GM12878 (cell line): ENCODE measurements around the gene BTG2. TPM values are rescaled to one million over a fixed set of nuclear protein-coding genes. Genes with fewer than 3 reads are reported as not detected.

Experiments used
- ATAC-seq: fragments of 200-7000 bp; cut with Tn5 transposase; 3 replicates; pipeline ENCODE4 v1.9.1; 2020; ENCODE audit warnings: mild to moderate bottlenecking, moderate library complexity
- BruUV-seq: library from RNA; stranded (reverse); fragments of 400-500 nt; replicated peaks from 2 replicates; lab custom pipeline; 2021; lab: Mats Ljungman, UMichigan
- CTCF ChIA-PET: fragments of 300-600 bp; sonication (Branson Sonifier 250); formaldehyde crosslinking; extraction: SDS; loops from one replicate; lab custom pipeline; 2021; ENCODE audit warnings: inconsistent platforms; lab: Yijun Ruan, JAX
- POLR2A ChIA-PET: fragments of 350-600 bp; formaldehyde crosslinking; extraction: SDS; loops from one replicate; lab custom pipeline; 2021; ENCODE audit warnings: inconsistent platforms; lab: Charles Lee
- RAD21 ChIA-PET: fragments of 300-600 bp; sonication (Branson Sonifier 250); formaldehyde crosslinking; loops from one replicate; lab custom pipeline; 2023; ENCODE audit warnings: antibody characterized with exemption; ENCODE audit not compliant: unreplicated experiment; lab: Charles Lee
- SMC1A ChIA-PET: fragments of 300-600 bp; sonication (Branson Sonifier 250); formaldehyde crosslinking; loops from one replicate; lab custom pipeline; 2023; ENCODE audit not compliant: unreplicated experiment, uncharacterized antibody; lab: Charles Lee
- DNase-seq: peaks from one replicate; pipeline ENCODE4 v3.0.0-alpha.2; 2011; ENCODE audit warnings: low read depth, low spot score
- FAIRE-seq: peaks from 3 replicates; lab custom pipeline; 2011; peaks lifted over from hg19 to GRCh38; lab: Jason Lieb, UNC
- H2AFZ ChIP-seq: 2 replicates; pipeline ENCODE4 v1.6.0; 2011; ENCODE audit warnings: low read depth, low read length, control low read depth; ENCODE audit not compliant: control insufficient read depth
- H3K27ac ChIP-seq: 2 replicates; pipeline ENCODE4 v1.5.1; 2011; ENCODE audit warnings: control low read depth; ENCODE audit not compliant: control insufficient read depth, insufficient read depth
- H3K27me3 ChIP-seq, 2 experiments: replicated peaks in 1 of 2; 2 replicates each; pipeline versions ENCODE4 v1.6.0 to v1.6.1; 2011; ENCODE audit warnings: low read length in 1 of 2; ENCODE audit not compliant: control insufficient read depth in 2 of 2, insufficient read depth in 2 of 2
- H3K36me3 ChIP-seq, 2 experiments: 2 replicates each; pipeline ENCODE4 v1.5.1; 2011; ENCODE audit warnings: low read length in 1 of 2; ENCODE audit not compliant: control insufficient read depth in 2 of 2, insufficient read depth in 2 of 2
- H3K4me1 ChIP-seq: 2 replicates; pipeline ENCODE4 v1.6.1; 2011; ENCODE audit warnings: mild to moderate bottlenecking, low read length, moderate library complexity, mixed read lengths; ENCODE audit not compliant: control insufficient read depth, insufficient read depth
- H3K4me2 ChIP-seq: 2 replicates; pipeline ENCODE4 v1.6.0; 2011; ENCODE audit warnings: control low read depth; ENCODE audit not compliant: control insufficient read depth, insufficient read depth
- H3K4me3 ChIP-seq: fragments of 200-600 bp; sonication (generic); 2 replicates; pipeline ENCODE4 v1.5.1; 2016
- H3K79me2 ChIP-seq: 2 replicates; pipeline ENCODE4 v1.6.0; 2011; ENCODE audit warnings: low read length; ENCODE audit not compliant: control insufficient read depth, insufficient read depth
- H3K9ac ChIP-seq: 2 replicates; pipeline ENCODE4 v1.8.0; 2011; ENCODE audit warnings: low read length, control low read depth, mixed read lengths; ENCODE audit not compliant: control insufficient read depth, insufficient read depth
- H3K9me3 ChIP-seq: replicated peaks from 3 replicates; pipeline ENCODE4 v1.5.1; 2011; ENCODE audit warnings: mild to moderate bottlenecking, low read length; ENCODE audit not compliant: control insufficient read depth, insufficient read depth
- H4K20me1 ChIP-seq: 2 replicates; pipeline ENCODE4 v1.6.0; 2011; ENCODE audit not compliant: control insufficient read depth, insufficient read depth
- HDGF ChIP-seq: fragments of 450-650 bp; IDR thresholded peaks from 2 replicates; pipeline ENCODE4 v1.6.1; 2016; ENCODE audit warnings: antibody characterized with exemption
- IKZF2 ChIP-seq, 2 experiments: fragments of 450-650 bp; IDR thresholded peaks; 2 replicates each; pipeline ENCODE4 v1.6.1; 2017; ENCODE audit warnings: mild to moderate bottlenecking in 2 of 2, moderate library complexity in 2 of 2
- NBN ChIP-seq: fragments of 450-650 bp; IDR thresholded peaks from 2 replicates; pipeline ENCODE4 v1.6.1; 2016
- RUNX3 ChIP-seq: IDR thresholded peaks from 2 replicates; pipeline ENCODE4 v1.6.1; 2012; ENCODE audit warnings: low read length, inconsistent platforms
- WRNIP1 ChIP-seq: IDR thresholded peaks from 2 replicates; pipeline ENCODE4 v1.6.1; 2011; ENCODE audit warnings: low read depth, low read length, improper control_type of control experiment, borderline replicate concordance
- WGBS: methylation state at CpG from one replicate; pipeline ENCODE4 v1.1.6; 2016; ENCODE audit warnings: low lambda C conversion rate; ENCODE audit not compliant: insufficient replicate concordance, insufficient coverage; ENCODE audit errors: missing lambda C conversion rate; 5-methylcytosine and 5-hydroxymethylcytosine counted together
- in situ Hi-C: fragments of 300-500 bp; cut with MboI; formaldehyde crosslinking; loops from 9 replicates; pipeline ENCODE4 v1.14.3; 2018; ENCODE audit warnings: mixed read lengths
- intact Hi-C: fragments of 100-400 bp; cut with micrococcal nuclease; formaldehyde crosslinking; loops from one replicate; pipeline ENCODE4 v1.14.2; 2022; ENCODE audit not compliant: unreplicated experiment
- polyA plus RNA-seq, 11 experiments: library from polyadenylated mRNA; depleted of rRNA in 4 of 11; unstranded in 6 of 11; stranded (reverse) in 5 of 11; fragments of >200 nt; fragmentation: Nextera tagmentation in 4 of 11; fragmentation: Illumina TruSeq in 1 of 11; extraction: Ambion mirVana in 4 of 11; extraction: Trizol in 1 of 11; gene quantifications; 1 replicate in 1 of 11; 2 replicates in 10 of 11; pipeline versions ENCODE4 v1.2.1 to v1.2.3, GENCODE V29; 2011 to 2016; ENCODE audit warnings: inconsistent platforms in 2 of 11, missing spikeins in 2 of 11, low read depth in 1 of 11
- total RNA-seq, 4 experiments: library from RNA; depleted of rRNA in 3 of 4; stranded (reverse); fragments of >200 nt in 3 of 4; fragmentation: Illumina TruSeq in 1 of 4; extraction: Trizol in 1 of 4; gene quantifications; 2 replicates each; pipeline versions ENCODE4 v1.2.1 to v1.2.3, GENCODE V29; 2013 to 2021
- TF ChIP-seq, protein P1 (sequence below): fragments of 450-650 bp; IDR thresholded peaks from 2 replicates; pipeline ENCODE4 v1.6.1; 2017; ENCODE audit warnings: antibody characterized with exemption, mild to moderate bottlenecking, moderate library complexity
- TF ChIP-seq, protein P2 (sequence below): fragments of 450-650 bp; conservative IDR thresholded peaks from 2 replicates; pipeline ENCODE4 v1.6.1; 2017; ENCODE audit warnings: mild to moderate bottlenecking, moderate library complexity

The BTG2 gene
- total and polyA plus RNA-seq, 10 of the 15 experiments (the other 5 are each of a cell fraction or from before 2014, with no cell fraction given) = 23.3 to 160 (median 98.1) TPM

DNA sequence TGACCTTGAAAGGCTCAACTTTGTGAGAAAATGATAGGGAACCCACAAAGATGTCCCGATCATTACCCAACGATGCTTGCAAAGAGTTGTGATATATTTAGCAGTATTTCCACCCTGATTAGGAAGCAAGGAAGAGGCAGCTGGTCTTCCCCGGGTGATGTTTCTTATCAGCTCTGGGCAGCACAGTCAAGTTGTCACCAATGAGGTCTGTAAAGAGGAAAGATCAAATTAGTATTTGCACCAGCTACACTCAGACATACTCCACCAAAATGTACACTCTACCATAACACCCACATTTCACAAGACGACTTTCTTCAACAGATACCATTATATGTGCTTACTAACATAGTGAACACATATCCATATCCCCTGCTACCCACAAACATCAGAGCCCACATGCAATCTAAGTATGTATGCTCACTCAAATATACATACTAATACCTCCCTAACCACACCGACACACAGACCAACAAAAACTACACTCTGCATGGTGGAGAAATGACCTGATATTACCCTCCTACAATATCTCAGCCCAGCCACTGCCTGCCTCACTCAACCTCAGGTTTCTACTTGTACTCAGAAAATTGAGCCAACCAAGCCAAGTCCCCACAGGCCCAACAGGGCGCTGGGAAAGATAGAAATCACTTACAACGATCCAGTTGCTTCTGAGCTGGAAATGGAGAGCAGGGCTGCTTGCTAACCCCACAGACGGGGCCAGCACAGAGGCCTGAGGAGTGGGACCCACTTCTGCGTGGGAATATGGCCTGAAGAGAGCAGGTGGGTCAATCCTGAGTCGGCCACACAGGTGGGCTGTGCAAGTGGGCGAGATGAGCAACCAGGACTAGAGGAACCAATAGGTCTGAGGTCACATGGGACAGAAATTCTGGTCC is 4.6 kb upstream of the BTG2 start:
- WGBS = 3% methylated on average over 11 of the region's 11 CpGs
- intact Hi-C loops = loop anchor here (1.0 kb wide), 1 partner anchor 11 kb away; no protein-coding TSS in a partner anchor
- ATAC-seq (peak; percentile 20), FAIRE-seq (peak; percentile 49), DNase-seq (no peak)
- peak; percentile 75 for TF ChIP-seq RUNX3
- TF ChIP-seq, protein P1, sequence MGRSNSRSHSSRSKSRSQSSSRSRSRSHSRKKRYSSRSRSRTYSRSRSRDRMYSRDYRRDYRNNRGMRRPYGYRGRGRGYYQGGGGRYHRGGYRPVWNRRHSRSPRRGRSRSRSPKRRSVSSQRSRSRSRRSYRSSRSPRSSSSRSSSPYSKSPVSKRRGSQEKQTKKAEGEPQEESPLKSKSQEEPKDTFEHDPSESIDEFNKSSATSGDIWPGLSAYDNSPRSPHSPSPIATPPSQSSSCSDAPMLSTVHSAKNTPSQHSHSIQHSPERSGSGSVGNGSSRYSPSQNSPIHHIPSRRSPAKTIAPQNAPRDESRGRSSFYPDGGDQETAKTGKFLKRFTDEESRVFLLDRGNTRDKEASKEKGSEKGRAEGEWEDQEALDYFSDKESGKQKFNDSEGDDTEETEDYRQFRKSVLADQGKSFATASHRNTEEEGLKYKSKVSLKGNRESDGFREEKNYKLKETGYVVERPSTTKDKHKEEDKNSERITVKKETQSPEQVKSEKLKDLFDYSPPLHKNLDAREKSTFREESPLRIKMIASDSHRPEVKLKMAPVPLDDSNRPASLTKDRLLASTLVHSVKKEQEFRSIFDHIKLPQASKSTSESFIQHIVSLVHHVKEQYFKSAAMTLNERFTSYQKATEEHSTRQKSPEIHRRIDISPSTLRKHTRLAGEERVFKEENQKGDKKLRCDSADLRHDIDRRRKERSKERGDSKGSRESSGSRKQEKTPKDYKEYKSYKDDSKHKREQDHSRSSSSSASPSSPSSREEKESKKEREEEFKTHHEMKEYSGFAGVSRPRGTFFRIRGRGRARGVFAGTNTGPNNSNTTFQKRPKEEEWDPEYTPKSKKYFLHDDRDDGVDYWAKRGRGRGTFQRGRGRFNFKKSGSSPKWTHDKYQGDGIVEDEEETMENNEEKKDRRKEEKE = no peak
- 0 out of 4 replicates have a peak, but pooled peaks of 1 of the 2 experiments have one; percentile 9 for TF ChIP-seq IKZF2 (IDR thresholded peaks at IDR 0.05)
- peak; percentile 28; the same call in 1 of the 2 replicates for TF ChIP-seq HDGF
- TF ChIP-seq, protein P2, sequence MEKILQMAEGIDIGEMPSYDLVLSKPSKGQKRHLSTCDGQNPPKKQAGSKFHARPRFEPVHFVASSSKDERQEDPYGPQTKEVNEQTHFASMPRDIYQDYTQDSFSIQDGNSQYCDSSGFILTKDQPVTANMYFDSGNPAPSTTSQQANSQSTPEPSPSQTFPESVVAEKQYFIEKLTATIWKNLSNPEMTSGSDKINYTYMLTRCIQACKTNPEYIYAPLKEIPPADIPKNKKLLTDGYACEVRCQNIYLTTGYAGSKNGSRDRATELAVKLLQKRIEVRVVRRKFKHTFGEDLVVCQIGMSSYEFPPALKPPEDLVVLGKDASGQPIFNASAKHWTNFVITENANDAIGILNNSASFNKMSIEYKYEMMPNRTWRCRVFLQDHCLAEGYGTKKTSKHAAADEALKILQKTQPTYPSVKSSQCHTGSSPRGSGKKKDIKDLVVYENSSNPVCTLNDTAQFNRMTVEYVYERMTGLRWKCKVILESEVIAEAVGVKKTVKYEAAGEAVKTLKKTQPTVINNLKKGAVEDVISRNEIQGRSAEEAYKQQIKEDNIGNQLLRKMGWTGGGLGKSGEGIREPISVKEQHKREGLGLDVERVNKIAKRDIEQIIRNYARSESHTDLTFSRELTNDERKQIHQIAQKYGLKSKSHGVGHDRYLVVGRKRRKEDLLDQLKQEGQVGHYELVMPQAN = no peak
- no peak for TF ChIP-seq WRNIP1
- 0 out of 2 replicates have a peak, but pooled peaks have one; percentile 18 for TF ChIP-seq NBN
- ChIA-PET RAD21 (interaction anchor here (0.6 to 2.8 kb wide), 9 partner anchors 9 to 265 kb away, joined by 3 to 23 read pairs (median 5); no protein-coding TSS in a partner anchor), CTCF (interaction anchor here (1.3 to 4.4 kb wide), 10 partner anchors 8 to 35 kb away, joined by 3 to 70 read pairs (median 10); no protein-coding TSS in a partner anchor), POLR2A (interaction anchor here (1.1 to 4.4 kb wide), 6 partner anchors 8 to 24 kb away, joined by 3 to 146 read pairs (median 10); no protein-coding TSS in a partner anchor), SMC1A (interaction anchor here (1.0 to 3.5 kb wide), 6 partner anchors 9 to 40 kb away, joined by 3 to 74 read pairs (median 12); no protein-coding TSS in a partner anchor)
- peak overlapping the region; percentile 43 for H3K4me3 ChIP-seq
- in situ Hi-C loops = no loop called here
- H3K4me1 ChIP-seq = peaks cover 56% of the 10 kb centered on the region
- H3K9me3 ChIP-seq = no peaks in the 10 kb centered on the region
- peak overlapping the region; percentile 80 for H3K27ac ChIP-seq
- no peaks in the 10 kb centered on the region for H4K20me1 ChIP-seq
- H3K36me3 ChIP-seq = no peaks in the 10 kb centered on the region
- peak overlapping the region; percentile 37 for H2AFZ ChIP-seq
- H3K79me2 ChIP-seq = peaks cover 18% of the 10 kb centered on the region
- BruUV-seq = no TSS peak
- peak overlapping the region; percentile 91 for H3K4me2 ChIP-seq
- peak overlapping the region; percentile 38 for H3K9ac ChIP-seq
- H3K27me3 ChIP-seq = no peaks in the 10 kb centered on the region
